Measurements from ENCODE around the gene TMED8. TPM values are rescaled to one million over a fixed set of nuclear protein-coding genes. Genes with fewer than 3 reads are reported as not detected.

The TMED8 gene
- total RNA-seq = 5.7 and 12.5 TPM in 2 replicates

GRCh38 chr14:77376771-77377501, at the start of gene TMED8, which contains the start of gene SAMD15:
TSS of gene TMED8 (minus strand) at chr14:77377094. CDS start at chr14:77377053, 41 bp downstream.
TSS of gene SAMD15 (plus strand) at chr14:77377379. CDS start at chr14:77377419, 40 bp downstream.

DNA sequence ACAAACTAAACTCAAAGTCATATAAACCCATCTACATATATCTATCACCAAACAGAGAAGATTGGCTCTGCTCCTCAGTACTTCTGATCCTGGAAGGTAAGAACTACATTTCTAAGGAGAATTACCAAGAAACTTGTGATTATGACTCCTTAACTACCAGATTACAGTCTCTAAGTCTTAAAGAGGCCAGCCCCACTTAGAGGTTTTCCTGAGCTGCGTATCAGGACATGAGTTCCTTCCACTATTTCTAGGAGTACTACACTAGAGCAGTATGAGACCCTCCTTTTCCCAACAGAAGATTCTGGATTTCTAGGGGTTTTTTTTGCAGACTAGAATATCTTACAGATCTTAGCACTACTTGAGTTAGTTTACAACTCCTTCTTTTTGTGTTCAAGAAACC, 46.5 kb upstream of the TMED8 start, which contains the start of gene NOXRED1:
TSS of gene NOXRED1 (minus strand) at position 101 of the 400 bp plus-strand sequence. CDS start 634 bp downstream, outside the sequence.

GRCh38 chr14:77320238-77320935, 56.5 kb downstream of the TMED8 start, which contains the start of gene POMT2:
TSS of gene POMT2 (minus strand) at chr14:77320883. CDS start at chr14:77320681, 202 bp downstream.

Other genes with a start within 250 kb of the TMED8 start
- under 0.01 TPM in 1 of 2 replicates, not detected in the other for gene ZDHHC22, start 235.3 kb downstream of the TMED8 start, total RNA-seq
- 0.65 TPM in 1 of 2 replicates, not detected in the other for gene TMEM63C, start 195.3 kb downstream of the TMED8 start, total RNA-seq
- not detected in 2 replicates for gene NGB, start 105.9 kb downstream of the TMED8 start, total RNA-seq
- 6.5 and 10.6 TPM in 2 replicates for gene POMT2, start 56.2 kb downstream of the TMED8 start, total RNA-seq
- 13.2 and 20.9 TPM in 2 replicates for gene GSTZ1, start 56.1 kb downstream of the TMED8 start, total RNA-seq
- gene SAMD15, start 285 bp upstream of the TMED8 start, total RNA-seq = 0.38 and 0.49 TPM in 2 replicates
- gene NOXRED1, start 46.4 kb upstream of the TMED8 start, total RNA-seq = 0.16 and 0.25 TPM in 2 replicates
- gene VIPAS39, start 80.5 kb upstream of the TMED8 start, total RNA-seq = 23.5 and 33.0 TPM in 2 replicates
- gene AHSA1, start 81.0 kb upstream of the TMED8 start, total RNA-seq = 96.2 and 129 TPM in 2 replicates
- gene ISM2, start 121.7 kb upstream of the TMED8 start, total RNA-seq = 0.06 TPM in 1 of 2 replicates, not detected in the other
- 55.7 and 92.6 TPM in 2 replicates for gene SPTLC2, start 239.5 kb upstream of the TMED8 start, total RNA-seq